ENCODE results near the gene CBR1.

CBR1 gene

GRCh38 chr21:36115138-36115730 lies 45.4 kb downstream of the CBR1 start:
- DNase-seq (ENCODE audit: low read depth): no peak

- no peak for DNase-seq (ENCODE audit: low read depth)
These were observed 47.5 kb downstream of the CBR1 start for GRCh38 chr21:36117286-36117741.

GRCh38 chr21:36120304-36120888 lies 50.6 kb downstream of the CBR1 start:
- no peak for DNase-seq (ENCODE audit: low read depth)

Measured in CMK (cell line).